Natural killer cell (primary cell): ENCODE results near the gene EDEM2. TPM values are rescaled to one million over a fixed set of nuclear protein-coding genes. Genes with fewer than 3 reads are reported as not detected.

ENCODE experiments used
- ATAC-seq, 3 donors: fragments of 150-1000 bp in 2 of 3; fragments of 200-7000 bp in 1 of 3; cut with Tn5 transposase; 1 replicate in 1 of 3; 2 replicates in 2 of 3; pipeline ENCODE4 v1.10.0; 2021; ENCODE audit warnings: mild to moderate bottlenecking in 2 of 3, moderate library complexity in 2 of 3
- DNase-seq, 2 donors: peaks; one replicate each; pipeline versions ENCODE4 v3.0.0 to v3.0.0-alpha.2; 2013 to 2021; ENCODE audit warnings: mixed read lengths in 1 of 2
- H3K27ac ChIP-seq: one replicate; pipeline ENCODE4 v1.5.1; 2013; ENCODE audit warnings: mild to moderate bottlenecking, low read length
- H3K27me3 ChIP-seq: one replicate; pipeline ENCODE4 v1.6.1; 2013; ENCODE audit warnings: low read length; ENCODE audit not compliant: control insufficient read depth, insufficient read depth
- H3K36me3 ChIP-seq: one replicate; pipeline ENCODE4 v1.6.1; 2013; ENCODE audit warnings: low read length; ENCODE audit not compliant: control insufficient read depth, insufficient read depth
- H3K4me1 ChIP-seq: one replicate; pipeline ENCODE4 v1.6.1; 2013; ENCODE audit warnings: low read length; ENCODE audit not compliant: control insufficient read depth, insufficient read depth
- H3K4me3 ChIP-seq: one replicate; pipeline ENCODE4 v1.5.1; 2013; ENCODE audit warnings: low read length
- H3K9me3 ChIP-seq: one replicate; pipeline ENCODE4 v1.6.1; 2013; ENCODE audit warnings: low read length; ENCODE audit not compliant: control insufficient read depth, insufficient read depth
- H3K27ac Mint-ChIP-seq, 2 donors: one replicate each; pipeline ENCODE4 v1.8.0; 2022; ENCODE audit warnings: mild to moderate bottlenecking in 2 of 2, mixed read lengths in 2 of 2, moderate library complexity in 1 of 2
- H3K27me3 Mint-ChIP-seq, 2 donors: one replicate each; pipeline ENCODE4 v1.8.0; 2022; ENCODE audit warnings: low read depth in 2 of 2, mixed read lengths in 2 of 2
- H3K36me3 Mint-ChIP-seq: one replicate; pipeline ENCODE4 v1.8.0; 2022; ENCODE audit warnings: mixed read lengths
- H3K4me1 Mint-ChIP-seq, 2 donors: one replicate each; pipeline ENCODE4 v1.8.0; 2022; ENCODE audit warnings: mixed read lengths in 2 of 2
- H3K4me3 Mint-ChIP-seq: one replicate; pipeline ENCODE4 v1.8.0; 2022; ENCODE audit warnings: mild to moderate bottlenecking, moderate library complexity, mixed read lengths
- H3K9me3 Mint-ChIP-seq, 2 donors: one replicate each; pipeline ENCODE4 v1.8.0; 2022; ENCODE audit warnings: mixed read lengths in 2 of 2
- WGBS: methylation state at CpG from one replicate; pipeline ENCODE4 v1.1.7; 2013; ENCODE audit warnings: missing lambda C conversion rate; ENCODE audit not compliant: insufficient coverage; 5-methylcytosine and 5-hydroxymethylcytosine counted together
- intact Hi-C: fragments of 100-400 bp; cut with micrococcal nuclease; formaldehyde crosslinking; loops from one replicate; pipeline ENCODE4 v1.14.2; 2022
- total RNA-seq, 4 donors: library from RNA; stranded (reverse); fragments of 120-200 nt in 1 of 4; gene quantifications; one replicate each; pipeline versions ENCODE4 v1.2.3 to v1.2.4, GENCODE V29; 2013 to 2022
- TF ChIP-seq, protein P1 (sequence below): fragments of 200-600 bp; IDR thresholded peaks from one replicate; pipeline ENCODE4 v1.8.0; 2022; ENCODE audit warnings: antibody characterized with exemption

EDEM2 gene
- total RNA-seq, 3 donors from 2014 or later (not counting 1 experiment from before 2014, with no cell fraction given), result 20.0 to 27.4 (median 25.3) TPM

DNA sequence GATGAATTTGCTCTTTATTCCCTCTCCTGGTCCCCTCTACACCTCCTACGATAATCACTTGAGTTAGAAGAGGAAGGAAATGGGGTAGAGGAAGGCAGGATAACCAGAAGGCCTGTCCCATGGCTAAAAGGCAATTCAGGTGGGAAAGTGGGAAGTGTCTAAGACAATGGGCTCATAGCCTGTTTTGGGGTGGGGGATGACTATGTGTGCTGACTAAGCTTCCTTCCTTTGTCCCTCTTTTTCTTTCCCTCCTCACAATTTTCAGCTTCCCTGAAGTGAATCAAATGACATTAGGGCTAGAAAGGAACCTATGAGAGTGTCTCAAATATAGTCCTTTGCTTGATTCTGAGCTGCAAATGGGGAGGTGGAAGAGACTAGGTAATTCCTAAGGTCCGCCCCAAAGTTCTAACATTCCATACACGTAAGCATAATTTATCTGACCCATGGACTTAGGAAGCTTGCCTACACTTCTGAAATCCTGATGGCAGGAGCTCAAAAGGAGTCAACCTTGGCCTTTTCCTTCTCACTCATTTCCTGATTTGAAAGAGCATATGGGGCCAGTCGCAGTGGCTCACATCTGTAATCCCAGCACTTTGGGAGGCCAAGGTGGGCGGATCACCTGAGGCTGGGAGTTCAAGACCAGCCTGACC, 24.3 kb downstream of the EDEM2 start:
- intact Hi-C loops, result no loop called here
- Histone ChIP-seq H3K27me3 (no peaks in the 10 kb centered on the region), H3K4me1 (no peaks in the 10 kb centered on the region), H3K36me3 (peaks cover 68% of the 10 kb centered on the region), H3K27ac (no peak overlapping the region), H3K4me3 (no peak overlapping the region), H3K9me3 (no peaks in the 10 kb centered on the region)
- 96% methylated on average over 4 of the region's 5 CpGs for WGBS
- no peak overlapping the region for H3K4me3 Mint-ChIP-seq
- H3K9me3 Mint-ChIP-seq, result no peaks in the 10 kb centered on the region
- no peak overlapping the region for H3K27ac Mint-ChIP-seq
- H3K4me1 Mint-ChIP-seq, result peaks cover 0 to 3% of the 10 kb centered on the region in 2 donors
- DNase-seq (no peak), ATAC-seq (no peak)
- TF ChIP-seq, protein P1, sequence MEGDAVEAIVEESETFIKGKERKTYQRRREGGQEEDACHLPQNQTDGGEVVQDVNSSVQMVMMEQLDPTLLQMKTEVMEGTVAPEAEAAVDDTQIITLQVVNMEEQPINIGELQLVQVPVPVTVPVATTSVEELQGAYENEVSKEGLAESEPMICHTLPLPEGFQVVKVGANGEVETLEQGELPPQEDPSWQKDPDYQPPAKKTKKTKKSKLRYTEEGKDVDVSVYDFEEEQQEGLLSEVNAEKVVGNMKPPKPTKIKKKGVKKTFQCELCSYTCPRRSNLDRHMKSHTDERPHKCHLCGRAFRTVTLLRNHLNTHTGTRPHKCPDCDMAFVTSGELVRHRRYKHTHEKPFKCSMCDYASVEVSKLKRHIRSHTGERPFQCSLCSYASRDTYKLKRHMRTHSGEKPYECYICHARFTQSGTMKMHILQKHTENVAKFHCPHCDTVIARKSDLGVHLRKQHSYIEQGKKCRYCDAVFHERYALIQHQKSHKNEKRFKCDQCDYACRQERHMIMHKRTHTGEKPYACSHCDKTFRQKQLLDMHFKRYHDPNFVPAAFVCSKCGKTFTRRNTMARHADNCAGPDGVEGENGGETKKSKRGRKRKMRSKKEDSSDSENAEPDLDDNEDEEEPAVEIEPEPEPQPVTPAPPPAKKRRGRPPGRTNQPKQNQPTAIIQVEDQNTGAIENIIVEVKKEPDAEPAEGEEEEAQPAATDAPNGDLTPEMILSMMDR, result no peak
- no peaks in the 10 kb centered on the region for H3K27me3 Mint-ChIP-seq
- peaks cover 29% of the 10 kb centered on the region for H3K36me3 Mint-ChIP-seq

DNA sequence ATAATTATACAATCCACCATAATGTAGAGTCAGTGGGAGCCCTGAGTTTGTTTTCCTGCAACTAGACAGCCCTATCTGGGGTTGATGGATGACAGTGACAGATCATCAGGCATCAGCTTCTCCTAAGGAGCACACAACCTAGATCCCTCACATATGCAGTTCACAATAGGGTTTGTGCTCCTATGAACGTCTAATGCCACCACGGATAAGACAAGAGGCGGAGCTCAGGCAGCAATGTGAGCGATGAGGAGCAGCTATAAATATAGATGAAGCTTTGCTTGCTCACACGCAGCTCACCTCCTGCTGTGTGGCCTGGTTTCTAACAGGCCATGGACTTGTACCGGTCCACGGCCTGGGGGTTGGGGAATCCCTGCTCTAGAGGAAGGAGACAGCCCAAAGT, 25.9 kb downstream of the EDEM2 start:
- Mint-ChIP-seq H3K36me3 (peaks cover 30% of the 10 kb centered on the region), H3K27me3 (no peaks in the 10 kb centered on the region), H3K27ac (peak overlapping the region in 1 of 2 donors; percentile 22), H3K4me3 (no peak overlapping the region), H3K4me1 (peaks cover 0 to 3% of the 10 kb centered on the region in 2 donors), H3K9me3 (no peaks in the 10 kb centered on the region)
- no peak for ATAC-seq
- Histone ChIP-seq H3K4me1 (no peaks in the 10 kb centered on the region), H3K27ac (no peak overlapping the region), H3K9me3 (no peaks in the 10 kb centered on the region), H3K27me3 (no peaks in the 10 kb centered on the region), H3K4me3 (no peak overlapping the region), H3K36me3 (peaks cover 69% of the 10 kb centered on the region)
- TF ChIP-seq, protein P1, result no peak
- intact Hi-C loops, result no loop called here
- no peak for DNase-seq
- 99% methylated on average over 7 of the region's 7 CpGs for WGBS

DNA sequence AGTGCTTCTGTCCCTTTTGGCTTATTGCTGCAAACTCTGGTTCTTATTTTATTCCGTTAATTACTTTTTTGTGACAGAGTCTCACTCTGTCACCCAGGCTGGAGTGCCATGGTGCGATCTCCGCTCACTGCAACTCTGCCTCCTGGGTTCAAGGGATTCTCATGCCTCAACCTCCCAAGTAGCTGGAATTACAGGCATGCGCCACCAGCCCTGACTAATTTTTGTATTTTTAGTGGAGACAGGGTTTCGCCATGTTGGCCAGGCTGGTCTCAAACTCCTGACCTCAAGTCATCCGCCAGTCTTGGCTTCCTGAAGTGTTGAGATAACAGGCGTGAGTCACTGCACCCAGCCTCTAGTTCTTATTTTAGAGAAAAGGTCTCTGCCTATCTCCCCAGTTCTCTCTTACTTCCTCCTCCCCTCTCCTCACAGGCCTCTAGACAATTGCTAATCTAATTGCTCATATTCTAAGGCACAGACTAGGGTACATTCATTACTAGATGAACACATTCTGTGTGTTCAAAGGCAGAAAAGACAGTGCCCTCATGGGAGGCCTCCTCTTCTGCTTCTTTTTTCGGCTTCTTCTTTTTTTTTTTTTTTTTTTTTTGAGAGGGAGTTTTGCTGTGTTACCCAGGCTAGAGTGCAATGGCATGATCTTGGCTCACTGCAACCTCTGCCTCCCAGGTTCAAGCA, 27.0 kb downstream of the EDEM2 start:
- intact Hi-C loops, result no loop called here
- no peaks in the 10 kb centered on the region for H3K4me1 ChIP-seq
- H3K27me3 Mint-ChIP-seq, result no peaks in the 10 kb centered on the region
- TF ChIP-seq, protein P1, result no peak
- ATAC-seq, result peak in 2 of 3 donors; percentile 15 to 50
- H3K27ac Mint-ChIP-seq, result peak overlapping the region in 1 of 2 donors; percentile 67
- no peaks in the 10 kb centered on the region for H3K9me3 ChIP-seq
- no peak overlapping the region for H3K4me3 Mint-ChIP-seq
- H3K9me3 Mint-ChIP-seq, result no peaks in the 10 kb centered on the region
- no peak for DNase-seq
- H3K27me3 ChIP-seq, result no peaks in the 10 kb centered on the region
- peaks cover 27% of the 10 kb centered on the region for H3K36me3 Mint-ChIP-seq
- H3K4me1 Mint-ChIP-seq, result peaks cover 0 to 3% of the 10 kb centered on the region in 2 donors
- H3K27ac ChIP-seq, result no peak overlapping the region
- 87% methylated on average over 7 of the region's 8 CpGs for WGBS
- peaks cover 69% of the 10 kb centered on the region for H3K36me3 ChIP-seq
- no peak overlapping the region for H3K4me3 ChIP-seq
